K562 (cell line): ENCODE data around the gene ZSWIM8. TPM values are rescaled to one million over a fixed set of nuclear protein-coding genes. Genes with fewer than 3 reads are reported as not detected.

ENCODE experiments used
- ARID1B ChIP-seq: fragments of 450-650 bp; IDR thresholded peaks from 2 replicates; pipeline ENCODE4 v1.6.1; 2016; ENCODE audit warnings: antibody characterized with exemption, mild to moderate bottlenecking, inconsistent platforms
- ATF2 ChIP-seq: sonication (generic); formaldehyde crosslinking; IDR thresholded peaks from 2 replicates; pipeline ENCODE4 v1.8.1; 2022; ENCODE audit warnings: missing genetic modification reagents
- CBFA2T2 ChIP-seq: fragments of 450-650 bp; conservative IDR thresholded peaks from 2 replicates; pipeline ENCODE4 v1.6.1; 2017; ENCODE audit warnings: mild to moderate bottlenecking
- CCAR2 ChIP-seq: fragments of 200-400 bp; formaldehyde crosslinking; IDR thresholded peaks from 2 replicates; pipeline ENCODE4 v1.6.1; 2017; ENCODE audit warnings: mild to moderate bottlenecking, low read depth, low read length
- GTF2F1 ChIP-seq: IDR thresholded peaks from 2 replicates; pipeline ENCODE4 v1.6.1; 2011; ENCODE audit warnings: low read depth, low read length, improper control_type of control experiment
- MTA2 ChIP-seq: fragments of 450-650 bp; IDR thresholded peaks from 2 replicates; pipeline ENCODE4 v1.6.1; 2016; ENCODE audit warnings: low read depth
- NFE2 ChIP-seq: IDR thresholded peaks from 2 replicates; pipeline ENCODE4 v1.6.1; 2014; ENCODE audit warnings: antibody characterized with exemption, low read depth
- PREB ChIP-seq: sonication (generic); formaldehyde crosslinking; IDR thresholded peaks from 2 replicates; pipeline ENCODE4 v1.8.1; 2023; ENCODE audit warnings: mild to moderate bottlenecking, missing genetic modification reagents
- SIX5 ChIP-seq, 2 experiments: IDR thresholded peaks; 2 replicates each; pipeline ENCODE4 v1.6.1; 2011; ENCODE audit warnings: low read length in 2 of 2, borderline replicate concordance in 1 of 2, low read depth in 1 of 2, mild to moderate bottlenecking in 1 of 2, moderate library complexity in 1 of 2; ENCODE audit not compliant: insufficient read depth in 1 of 2
- SMC3 ChIP-seq: conservative IDR thresholded peaks from 2 replicates; pipeline ENCODE4 v1.6.1; 2011; ENCODE audit warnings: low read depth, low read length, improper control_type of control experiment; ENCODE audit not compliant: insufficient read depth
- TEAD1 ChIP-seq, 2 experiments: fragments of 450-650 bp in 1 of 2; sonication (generic) in 1 of 2; formaldehyde crosslinking; IDR thresholded peaks; 2 replicates each; pipeline versions ENCODE4 v1.4.0 to v1.8.0; 2020 to 2022; ENCODE audit warnings: mild to moderate bottlenecking in 2 of 2, missing genetic modification reagents in 1 of 2
- ZNF316 ChIP-seq: fragments of 450-650 bp; IDR thresholded peaks from 2 replicates; pipeline ENCODE4 v1.6.1; 2016
- ZNF436 ChIP-seq: fragments of 250-450, 450-650 bp; sonication (Bioruptor Pico); formaldehyde crosslinking; IDR thresholded peaks from 2 replicates; pipeline ENCODE4 v1.7.0; 2020; ENCODE audit warnings: mild to moderate bottlenecking
- polyA plus RNA-seq, 8 experiments: library from polyadenylated mRNA; depleted of rRNA in 4 of 8; stranded (reverse) in 5 of 8; unstranded in 3 of 8; fragments of >200 nt; fragmentation: Nextera tagmentation in 2 of 8; fragmentation: Illumina TruSeq in 1 of 8; extraction: Ambion mirVana in 2 of 8; extraction: Trizol in 1 of 8; gene quantifications; 2 replicates each; pipeline versions ENCODE4 v1.2.1 to v1.2.3, GENCODE V29; 2011 to 2014; ENCODE audit warnings: inconsistent platforms in 1 of 8, missing spikeins in 1 of 8
- total RNA-seq, 7 experiments: library from RNA; depleted of rRNA in 6 of 7; stranded (reverse); fragments of >200 nt in 6 of 7; fragmentation: Illumina TruSeq in 2 of 7; extraction: Trizol in 2 of 7; gene quantifications; 2 replicates each; pipeline versions ENCODE4 v1.2.1 to v1.2.3, GENCODE V29; 2011 to 2021; ENCODE audit warnings: low replicate concordance in 1 of 7
- TF ChIP-seq, protein P1 (sequence below): sonication (generic); formaldehyde crosslinking; IDR thresholded peaks from 2 replicates; pipeline ENCODE4 v1.4.0; 2020; ENCODE audit warnings: mild to moderate bottlenecking, missing genetic modification reagents
- TF ChIP-seq, protein P2 (sequence below): sonication (generic); formaldehyde crosslinking; IDR thresholded peaks from 2 replicates; pipeline ENCODE4 v1.8.0; 2023; ENCODE audit warnings: mild to moderate bottlenecking, missing genetic modification reagents

ZSWIM8 gene
- total and polyA plus RNA-seq, 9 of the 15 experiments (the other 6 are each of a cell fraction or from before 2014, with no cell fraction given): 5.6 to 47.8 (median 26.7) TPM

- TF ChIP-seq PREB (CRISPR knock-in tag) (peak; percentile 93; the same call in 1 of the 2 replicates), CCAR2 (no peak), ZNF436 (CRISPR knock-in tag) (no peak), ATF2 (CRISPR knock-in tag) (no peak), TEAD1 (CRISPR knock-in tag; IDR thresholded peaks at IDR 0.05) (peak; percentile 12 to 65; a peak in 1 of 4 replicates), GTF2F1 (peak; percentile 80; the same call in 1 of the 2 replicates), CBFA2T2 (no peak), ZNF316 (peak; percentile 82), MTA2 (peak; percentile 55), NFE2 (0 out of 2 replicates have a peak, but pooled peaks have one; percentile 28), SMC3 (0 out of 2 replicates have a peak, but pooled peaks have one; percentile 12), SIX5 (IDR thresholded peaks at IDR 0.05; ENCODE audit: borderline replicate concordance in 1 of 2, insufficient read depth in 1 of 2, low read depth in 1 of 2, low read length in 2 of 2) (0 out of 4 replicates have a peak, but pooled peaks of 1 of the 2 experiments have one; percentile 19), ARID1B (peak; percentile 37; the same call in 1 of the 2 replicates)
- TF ChIP-seq, protein P1, sequence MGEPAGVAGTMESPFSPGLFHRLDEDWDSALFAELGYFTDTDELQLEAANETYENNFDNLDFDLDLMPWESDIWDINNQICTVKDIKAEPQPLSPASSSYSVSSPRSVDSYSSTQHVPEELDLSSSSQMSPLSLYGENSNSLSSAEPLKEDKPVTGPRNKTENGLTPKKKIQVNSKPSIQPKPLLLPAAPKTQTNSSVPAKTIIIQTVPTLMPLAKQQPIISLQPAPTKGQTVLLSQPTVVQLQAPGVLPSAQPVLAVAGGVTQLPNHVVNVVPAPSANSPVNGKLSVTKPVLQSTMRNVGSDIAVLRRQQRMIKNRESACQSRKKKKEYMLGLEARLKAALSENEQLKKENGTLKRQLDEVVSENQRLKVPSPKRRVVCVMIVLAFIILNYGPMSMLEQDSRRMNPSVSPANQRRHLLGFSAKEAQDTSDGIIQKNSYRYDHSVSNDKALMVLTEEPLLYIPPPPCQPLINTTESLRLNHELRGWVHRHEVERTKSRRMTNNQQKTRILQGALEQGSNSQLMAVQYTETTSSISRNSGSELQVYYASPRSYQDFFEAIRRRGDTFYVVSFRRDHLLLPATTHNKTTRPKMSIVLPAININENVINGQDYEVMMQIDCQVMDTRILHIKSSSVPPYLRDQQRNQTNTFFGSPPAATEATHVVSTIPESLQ (CRISPR knock-in tag): peak; percentile 95
- TF ChIP-seq, protein P2, sequence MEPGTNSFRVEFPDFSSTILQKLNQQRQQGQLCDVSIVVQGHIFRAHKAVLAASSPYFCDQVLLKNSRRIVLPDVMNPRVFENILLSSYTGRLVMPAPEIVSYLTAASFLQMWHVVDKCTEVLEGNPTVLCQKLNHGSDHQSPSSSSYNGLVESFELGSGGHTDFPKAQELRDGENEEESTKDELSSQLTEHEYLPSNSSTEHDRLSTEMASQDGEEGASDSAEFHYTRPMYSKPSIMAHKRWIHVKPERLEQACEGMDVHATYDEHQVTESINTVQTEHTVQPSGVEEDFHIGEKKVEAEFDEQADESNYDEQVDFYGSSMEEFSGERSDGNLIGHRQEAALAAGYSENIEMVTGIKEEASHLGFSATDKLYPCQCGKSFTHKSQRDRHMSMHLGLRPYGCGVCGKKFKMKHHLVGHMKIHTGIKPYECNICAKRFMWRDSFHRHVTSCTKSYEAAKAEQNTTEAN (CRISPR knock-in tag): peak; percentile 76; the same call in 1 of the 2 replicates
Observed at GRCh38 chr10:73781879-73782748, 3.3 kb upstream of the ZSWIM8 start, which contains the start of gene CHCHD1 (continued).
